Caco-2 (cell line): ENCODE measurements around the gene BTN1A1. TPM values are rescaled to one million over a fixed set of nuclear protein-coding genes. Genes with fewer than 3 reads are reported as not detected.
"Not testable (repeated sequence)": the region's sequence is repeated elsewhere in the genome, so short reads cannot be mapped to it uniquely, and the experiment has no call there.

Source experiments
- BruUV-seq: library from RNA; stranded (reverse); fragments of 400-500 nt; replicated peaks from 2 replicates; lab custom pipeline; 2021; lab: Mats Ljungman, UMichigan
- CTCF ChIA-PET: fragments of 300-600 bp; sonication (Branson Sonifier 250); formaldehyde crosslinking; loops from one replicate; lab custom pipeline; 2022; ENCODE audit warnings: antibody characterized with exemption; lab: Charles Lee
- POLR2A ChIA-PET: fragments of 300-600 bp; sonication (Branson Sonifier 250); formaldehyde crosslinking; loops from one replicate; lab custom pipeline; 2022; ENCODE audit warnings: antibody characterized with exemption; lab: Charles Lee
- DNase-seq, 2 experiments: peaks; one replicate each; pipeline versions ENCODE4 v3.0.0 to v3.0.0-alpha.2; 2020 to 2022
- H3K27me3 ChIP-seq: replicated peaks from 2 replicates; pipeline ENCODE4 v1.6.0; 2011; ENCODE audit warnings: low read length; ENCODE audit not compliant: control insufficient read depth, insufficient read depth
- H3K36me3 ChIP-seq: 2 replicates; pipeline ENCODE4 v1.5.1; 2011; ENCODE audit warnings: low read length; ENCODE audit not compliant: control insufficient read depth, insufficient read depth
- H3K4me1 ChIP-seq: fragments of 250-450 bp; sonication (Bioruptor Pico); 2 replicates; pipeline ENCODE4 v1.5.1; 2020; ENCODE audit warnings: mild to moderate bottlenecking
- H3K4me3 ChIP-seq: 2 replicates; pipeline ENCODE4 v1.5.1; 2011; ENCODE audit warnings: low read depth, mild to moderate bottlenecking, control low read depth, low read length
- H3K9me3 ChIP-seq: fragments of 250-450 bp; sonication (Bioruptor Pico); 2 replicates; pipeline ENCODE4 v1.5.1; 2020; ENCODE audit warnings: mild to moderate bottlenecking, moderate library complexity
- H3K27ac Mint-ChIP-seq: one replicate; pipeline ENCODE4 v1.8.0; 2022; ENCODE audit warnings: mixed read lengths; ENCODE audit not compliant: unreplicated experiment
- H3K27me3 Mint-ChIP-seq: one replicate; pipeline ENCODE4 v1.8.0; 2022; ENCODE audit warnings: mixed read lengths; ENCODE audit not compliant: insufficient read depth, unreplicated experiment
- H3K36me3 Mint-ChIP-seq: one replicate; pipeline ENCODE4 v1.8.0; 2022; ENCODE audit warnings: mild to moderate bottlenecking, mixed read lengths; ENCODE audit not compliant: insufficient read depth, unreplicated experiment
- H3K4me1 Mint-ChIP-seq: one replicate; pipeline ENCODE4 v1.8.0; 2022; ENCODE audit warnings: low read depth, mixed read lengths; ENCODE audit not compliant: unreplicated experiment
- H3K4me3 Mint-ChIP-seq: one replicate; pipeline ENCODE4 v1.8.0; 2022; ENCODE audit warnings: mild to moderate bottlenecking, moderate library complexity, mixed read lengths; ENCODE audit not compliant: unreplicated experiment
- H3K9me3 Mint-ChIP-seq: one replicate; pipeline ENCODE4 v1.8.0; 2022; ENCODE audit warnings: mixed read lengths; ENCODE audit not compliant: unreplicated experiment
- CTCF ChIP-seq, 2 experiments: fragments of 200-600 bp in 1 of 2; IDR thresholded peaks; 1 replicate in 1 of 2; 2 replicates in 1 of 2; pipeline versions ENCODE4 v1.5.1 to v1.8.0; 2011 to 2022; ENCODE audit warnings: antibody characterized with exemption in 1 of 2, control low read depth in 1 of 2, inconsistent platforms in 1 of 2, low read depth in 1 of 2, low read length in 1 of 2, mild to moderate bottlenecking in 1 of 2, moderate library complexity in 1 of 2; ENCODE audit not compliant: insufficient read depth in 1 of 2, severe bottlenecking in 1 of 2, unreplicated experiment in 1 of 2
- intact Hi-C: fragments of 100-400 bp; cut with micrococcal nuclease; formaldehyde crosslinking; loops from one replicate; pipeline ENCODE4 v1.10.0; 2022; ENCODE audit not compliant: unreplicated experiment
- total RNA-seq: library from RNA; stranded (reverse); gene quantifications from 2 replicates; pipeline ENCODE4 v1.2.3, GENCODE V29; 2022

BTN1A1 gene
- total RNA-seq, 1 experiment from 2014 or later: 7.3 TPM

- intact Hi-C loops: no loop called here
- TF ChIP-seq CTCF (IDR thresholded peaks at IDR 0.05; ENCODE audit: insufficient read depth in 1 of 2, low read depth in 1 of 2, low read length in 1 of 2, severe bottlenecking in 1 of 2, unreplicated experiment in 1 of 2): no peak
- H3K4me1 ChIP-seq: peaks cover 4% of the 10 kb centered on the region
- Mint-ChIP-seq H3K4me3 (no peak overlapping the region), H3K27ac (no peak overlapping the region), H3K9me3 (no peaks in the 10 kb centered on the region), H3K36me3 (peaks cover 6% of the 10 kb centered on the region), H3K27me3 (no peaks in the 10 kb centered on the region), H3K4me1 (peaks cover 17% of the 10 kb centered on the region)
- DNase-seq: no peak
- H3K9me3 ChIP-seq: no peaks in the 10 kb centered on the region
- no peaks in the 10 kb centered on the region for H3K27me3 ChIP-seq
- ChIA-PET CTCF (no interaction called here), POLR2A (no interaction called here)
- no peak overlapping the region for H3K4me3 ChIP-seq
- H3K36me3 ChIP-seq: no peaks in the 10 kb centered on the region
- no TSS peak for BruUV-seq
Measured at GRCh38 chr6:26507658-26508057, 7.6 kb downstream of the BTN1A1 start.

- peaks cover 35% of the 10 kb centered on the region for H3K4me1 Mint-ChIP-seq
- POLR2A ChIA-PET, H3K36me3 ChIP-seq, H3K9me3 Mint-ChIP-seq, H3K4me3 ChIP-seq, H3K36me3 Mint-ChIP-seq, H3K27me3 Mint-ChIP-seq, DNase-seq, BruUV-seq, H3K27ac Mint-ChIP-seq, H3K4me3 Mint-ChIP-seq, H3K9me3 ChIP-seq, intact Hi-C loops, H3K27me3 ChIP-seq, CTCF ChIA-PET: not testable (repeated sequence)
- H3K4me1 ChIP-seq: peaks cover 27% of the 10 kb centered on the region
Measured at GRCh38 chr6:26511033-26511432, 10.9 kb downstream of the BTN1A1 start.

- POLR2A ChIA-PET: interaction anchor here (0.6 kb wide), 1 partner anchor 441 kb away, joined by 4 read pairs; no protein-coding TSS in a partner anchor
- TF ChIP-seq CTCF (IDR thresholded peaks at IDR 0.05; ENCODE audit: insufficient read depth in 1 of 2, low read depth in 1 of 2, low read length in 1 of 2, severe bottlenecking in 1 of 2, unreplicated experiment in 1 of 2): no peak
- no peaks in the 10 kb centered on the region for H3K9me3 ChIP-seq
- no peak overlapping the region for H3K4me3 ChIP-seq
- peak; percentile 60 to 64 for DNase-seq
- CTCF ChIA-PET: interaction anchor here (0.5 to 0.7 kb wide), 2 partner anchors 34 to 57 kb away, joined by 3 read pairs; no protein-coding TSS in a partner anchor
- H3K4me3 Mint-ChIP-seq: peak overlapping the region; percentile 44
- no peaks in the 10 kb centered on the region; the same call in 1 of the 2 replicates for H3K36me3 ChIP-seq
- BruUV-seq: no TSS peak
- H3K9me3 Mint-ChIP-seq: no peaks in the 10 kb centered on the region
- H3K27me3 Mint-ChIP-seq: no peaks in the 10 kb centered on the region
- intact Hi-C loops: loop anchor here (1.0 to 2.0 kb wide), 2 partner anchors 13 to 40 kb away; no protein-coding TSS in a partner anchor
- no peaks in the 10 kb centered on the region for H3K27me3 ChIP-seq
- H3K4me1 ChIP-seq: peaks cover 32% of the 10 kb centered on the region
- peaks cover 30% of the 10 kb centered on the region for H3K4me1 Mint-ChIP-seq
- peak overlapping the region; percentile 82 for H3K27ac Mint-ChIP-seq
- H3K36me3 Mint-ChIP-seq: peaks cover under 1% of the 10 kb centered on the region
Measured at GRCh38 chr6:26514984-26515383, 14.9 kb downstream of the BTN1A1 start.
